Daoy (cell line): ENCODE data around the gene FFAR2. TPM values are rescaled to one million over a fixed set of nuclear protein-coding genes. Genes with fewer than 3 reads are reported as not detected.
"Not testable (repeated sequence)": the region's sequence is repeated elsewhere in the genome, so short reads cannot be mapped to it uniquely, and the experiment has no call there.

Experiments used
- DNase-seq: peaks from one replicate; pipeline ENCODE4 v3.0.0-alpha.2; 2015; ENCODE audit warnings: low read depth
- total RNA-seq: library from RNA; depleted of rRNA; stranded (reverse); fragments of >200 nt; shearing (Covaris generic); gene quantifications from 2 replicates; pipeline ENCODE4 v1.2.3, GENCODE V29; 2014; rRNA removed

The FFAR2 gene
- total RNA-seq = not detected in 2 replicates

- DNase-seq = no peak
These were observed at the start of gene FFAR2 for GRCh38 chr19:35447606-35448469. FFAR2 (plus strand) TSS chr19:35448257; CDS start chr19:35449715, 1,458 bp downstream.

DNA sequence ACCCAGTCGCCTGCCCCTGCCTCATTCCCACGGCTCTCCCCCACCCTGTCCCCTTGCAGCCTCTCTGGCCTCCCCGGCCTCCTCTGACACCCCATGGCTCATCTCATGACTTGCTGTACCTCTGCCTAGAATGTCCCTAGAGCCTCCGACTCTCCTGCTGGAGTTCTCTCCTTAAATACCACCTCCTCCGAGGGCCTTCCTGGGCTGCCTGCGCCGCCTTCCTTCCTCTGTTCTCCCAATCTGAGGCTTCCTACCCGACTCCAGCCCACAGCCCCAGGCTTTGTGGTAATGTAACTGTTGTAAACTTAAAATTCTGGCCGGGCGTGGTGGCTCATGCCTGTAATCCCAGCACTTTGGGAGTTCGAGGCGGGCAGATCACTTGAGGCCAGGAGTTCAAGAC lies 49.5 kb upstream of the FFAR2 start:
- no peak for DNase-seq

DNA sequence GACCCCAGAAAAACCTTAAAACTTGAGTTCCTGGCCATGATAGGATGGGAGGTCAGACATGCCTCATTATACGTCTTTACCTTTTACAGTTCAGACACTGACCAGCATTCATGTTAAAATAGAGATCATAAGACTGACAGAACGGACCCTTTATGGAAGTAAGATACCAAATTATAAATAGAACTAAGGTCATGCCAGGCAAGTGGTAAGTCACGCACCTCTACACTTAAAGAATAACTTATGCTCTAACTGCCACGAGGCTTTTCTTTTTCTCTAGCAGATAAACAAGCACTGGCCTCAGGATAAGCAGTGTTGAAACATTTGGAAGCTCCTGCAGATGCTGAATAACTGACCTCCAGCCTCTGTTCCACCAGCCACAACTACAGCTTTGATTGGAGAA lies 48.8 kb upstream of the FFAR2 start:
- no peak for DNase-seq

- no peak for DNase-seq
These were observed 47.9 kb upstream of the FFAR2 start for GRCh38 chr19:35399948-35400772.

- no peak for DNase-seq
These were observed 47.3 kb upstream of the FFAR2 start for GRCh38 chr19:35400773-35401100.

DNA sequence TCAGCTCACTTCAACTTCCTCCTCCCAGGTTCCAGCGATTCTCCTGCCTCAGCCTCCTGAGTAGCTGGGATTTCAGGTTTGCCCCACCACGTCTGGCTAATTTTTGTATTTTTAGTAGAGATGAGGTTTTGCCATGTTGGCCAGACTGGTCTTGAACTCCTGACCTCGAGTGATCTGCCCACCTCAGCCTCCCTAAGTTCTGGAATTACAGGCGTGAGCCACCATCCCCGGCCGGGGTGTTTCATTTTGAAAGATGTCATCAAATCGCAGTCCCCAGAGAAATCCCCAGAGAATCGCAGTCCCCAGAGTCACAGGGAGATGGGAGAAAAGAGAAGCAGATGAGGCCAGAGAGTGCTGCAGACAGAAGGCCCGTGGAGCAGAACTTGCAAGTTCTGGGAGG lies 46.6 kb upstream of the FFAR2 start:
- not testable (repeated sequence) for DNase-seq

DNA sequence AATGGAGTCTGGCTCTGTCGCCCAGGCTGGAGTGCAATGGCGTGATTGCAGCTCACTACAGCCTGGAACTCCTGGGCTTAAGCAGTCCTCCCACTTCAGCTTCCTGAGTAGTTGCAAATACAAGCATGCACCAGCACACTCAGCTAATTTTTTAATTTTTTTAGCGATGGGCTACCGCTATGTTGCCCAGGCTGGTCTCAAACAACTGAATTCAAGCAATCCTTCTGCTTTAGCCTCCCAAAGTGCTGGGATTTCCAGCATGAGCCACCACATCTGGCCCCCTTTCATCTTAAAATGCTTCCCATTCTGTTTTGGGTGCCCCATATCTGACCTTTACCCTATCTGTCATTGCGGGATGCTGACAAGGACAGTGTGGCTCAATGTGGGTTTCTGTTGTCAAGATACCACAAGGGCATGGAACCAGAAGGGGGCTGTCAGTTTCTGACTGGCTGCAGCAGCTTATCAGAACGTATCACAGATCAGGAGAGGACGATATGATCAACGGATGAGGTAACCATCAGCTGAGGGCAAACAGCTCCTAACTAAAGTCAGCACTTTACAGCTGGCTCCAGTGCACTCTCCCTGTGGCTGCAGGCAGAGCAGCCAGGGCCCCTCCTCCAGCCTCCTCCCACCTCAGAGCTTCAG lies 44.8 kb upstream of the FFAR2 start:
- no peak for DNase-seq

GRCh38 chr19:35404879-35405622 lies 43.0 kb upstream of the FFAR2 start:
- DNase-seq = peak; percentile 94

DNA sequence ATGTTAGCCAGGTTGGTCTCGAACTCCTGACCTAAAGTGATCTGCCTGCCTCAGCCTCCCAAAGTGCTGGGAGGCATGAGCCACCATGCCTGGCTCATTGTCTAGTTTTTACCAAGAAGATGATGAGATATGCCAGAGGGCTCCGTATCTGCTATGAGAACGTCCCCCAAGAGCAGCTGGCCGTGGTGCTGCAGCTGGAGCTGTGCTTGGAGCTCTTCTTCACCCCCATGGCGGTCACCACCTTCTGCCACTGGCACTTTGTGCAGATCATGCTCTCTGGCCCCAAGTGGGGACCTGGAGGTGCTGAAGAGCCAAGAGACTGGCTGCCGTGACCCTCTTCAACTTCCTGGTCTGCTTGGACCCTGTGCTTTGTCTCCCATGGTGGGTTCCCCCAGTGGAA lies 40.4 kb upstream of the FFAR2 start:
- no peak for DNase-seq

- no peak for DNase-seq
These were observed 39.5 kb upstream of the FFAR2 start for GRCh38 chr19:35408284-35409171.

DNA sequence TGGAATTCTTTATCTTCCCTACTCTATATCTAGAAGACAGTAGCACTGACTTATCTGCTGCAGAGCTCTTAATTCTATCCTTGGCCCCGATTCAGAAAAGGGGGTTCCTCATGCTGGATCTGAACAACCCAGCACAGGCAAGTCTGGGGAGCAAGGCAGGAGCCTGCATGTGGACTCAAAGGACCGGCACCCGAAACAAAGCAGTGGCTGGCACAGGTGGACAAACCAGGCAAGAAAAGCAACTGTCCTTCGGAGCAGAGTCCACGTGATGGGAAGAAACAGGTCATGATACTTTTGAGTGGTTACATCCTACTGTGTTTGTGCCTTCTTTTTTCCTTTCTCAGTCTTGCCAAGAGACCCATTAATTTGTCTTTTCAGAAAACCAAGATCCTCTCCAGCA lies 38.9 kb upstream of the FFAR2 start:
- DNase-seq = no peak

- DNase-seq = no peak
These were observed 37.6 kb upstream of the FFAR2 start for GRCh38 chr19:35410487-35410886.

- no peak for DNase-seq
These were observed 33.6 kb upstream of the FFAR2 start for GRCh38 chr19:35414442-35414841.

GRCh38 chr19:35416331-35416730 lies 31.7 kb upstream of the FFAR2 start:
- no peak for DNase-seq

GRCh38 chr19:35417278-35417677 lies 30.8 kb upstream of the FFAR2 start:
- DNase-seq = no peak

GRCh38 chr19:35417713-35418534 lies 30.1 kb upstream of the FFAR2 start:
- no peak for DNase-seq

DNA sequence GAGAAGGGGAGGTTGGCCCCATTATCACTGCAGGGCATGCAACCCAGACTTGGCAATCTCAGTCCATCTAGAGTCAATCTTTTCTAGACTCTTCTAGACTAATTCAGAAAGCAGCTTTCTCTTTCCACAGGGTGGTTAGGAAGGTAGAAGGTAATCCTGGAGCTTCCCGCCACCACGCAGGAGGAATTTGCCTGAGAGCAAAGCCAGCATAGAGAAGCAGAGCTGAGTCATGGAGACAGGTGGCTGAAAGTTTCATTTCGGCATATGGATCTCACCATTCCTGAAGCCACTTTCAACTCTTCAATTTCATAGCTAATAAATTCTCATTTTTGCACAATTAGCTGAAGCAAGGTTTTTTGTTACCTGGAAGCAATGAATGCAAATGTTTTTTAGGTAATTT lies 29.0 kb upstream of the FFAR2 start:
- DNase-seq = no peak

DNA sequence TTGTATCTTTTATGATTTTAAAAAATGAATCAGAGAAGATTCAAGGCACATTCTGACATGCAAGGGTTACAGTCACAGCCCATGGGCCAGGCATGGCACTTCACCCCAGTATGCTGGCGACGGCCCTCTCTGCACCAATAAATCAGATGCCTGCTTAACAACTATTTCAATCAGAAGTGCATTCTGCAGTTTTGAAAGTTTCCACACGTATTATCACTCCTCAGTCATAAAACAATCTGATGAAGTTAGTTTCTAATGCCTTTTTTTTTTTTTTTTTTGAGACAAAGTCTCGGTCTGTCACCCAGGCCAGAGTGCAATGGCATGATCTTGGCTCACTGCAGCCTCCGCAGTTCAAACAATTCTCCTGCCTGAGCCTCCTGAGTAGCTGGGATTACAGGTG lies 28.3 kb upstream of the FFAR2 start:
- DNase-seq = no peak

DNA sequence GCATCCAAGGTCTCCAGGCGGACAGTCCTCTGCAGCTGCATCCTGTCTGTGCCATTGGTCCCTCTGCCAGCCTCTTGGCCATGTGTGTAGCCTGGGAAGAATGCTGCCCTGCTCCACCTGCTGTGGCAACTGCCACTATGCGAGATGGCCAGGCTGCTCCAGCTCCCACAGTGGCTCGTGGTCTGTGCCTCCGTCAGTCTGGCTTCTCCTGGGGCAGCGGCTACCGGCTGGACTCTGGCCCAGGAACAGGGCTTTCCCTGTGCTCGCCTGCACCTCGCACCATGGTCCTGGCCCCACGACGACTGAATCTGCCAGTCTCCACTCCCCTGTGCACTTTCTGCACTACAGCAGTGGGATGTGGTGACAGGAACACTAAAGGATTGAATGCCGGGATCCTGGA lies 26.7 kb upstream of the FFAR2 start:
- no peak for DNase-seq

GRCh38 chr19:35423406-35423805 lies 24.7 kb upstream of the FFAR2 start:
- DNase-seq = not testable (repeated sequence)
